GM18526 (cell line): ENCODE data around the gene ZBTB34.

Source experiments
- POLR2A ChIP-seq: IDR thresholded peaks from 3 replicates; pipeline ENCODE4 v1.6.1; 2011; ENCODE audit not compliant: insufficient read length; ENCODE audit errors: extremely low read depth

ZBTB34 gene

GRCh38 chr9:126927419-126927818 lies 67.0 kb downstream of the ZBTB34 start:
- TF ChIP-seq POLR2A: no peak

DNA sequence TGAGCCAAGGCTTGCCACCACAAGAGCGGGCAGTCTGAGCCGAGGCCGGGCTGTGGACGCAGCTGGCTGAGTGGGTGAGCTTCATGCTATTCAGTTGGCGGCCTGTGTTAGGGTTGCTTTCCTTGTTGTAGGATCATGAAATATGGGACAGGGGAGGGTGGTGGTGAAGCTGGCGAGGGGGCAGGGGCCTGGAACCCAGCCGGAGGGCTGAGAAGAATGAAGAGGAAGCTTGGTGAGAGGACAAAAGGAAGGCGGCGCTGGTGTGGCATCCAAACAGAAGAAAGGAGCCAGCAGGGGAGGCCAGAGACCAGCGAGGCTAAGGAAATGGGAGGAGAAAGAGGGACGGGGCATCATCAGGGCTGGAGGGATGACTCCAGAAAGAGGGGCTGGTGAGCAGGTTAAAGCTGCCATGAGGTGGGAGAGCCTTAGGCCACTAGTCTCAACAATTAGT lies 72.5 kb downstream of the ZBTB34 start:
- TF ChIP-seq POLR2A: no peak

GRCh38 chr9:126933334-126933980 lies 73.0 kb downstream of the ZBTB34 start:
- TF ChIP-seq POLR2A: no peak

- no peak for TF ChIP-seq POLR2A
These were observed 74.0 kb downstream of the ZBTB34 start for GRCh38 chr9:126934441-126934840.
